ENCODE data around the gene ARID1B. TPM values are rescaled to one million over a fixed set of nuclear protein-coding genes. Genes with fewer than 3 reads are reported as not detected.

ARID1B gene
- total and polyA plus RNA-seq, 10 of the 15 experiments (the other 5 are each of a cell fraction or from before 2014, with no cell fraction given), result 24.7 to 133 (median 54.6) TPM

GRCh38 chr6:157117431-157118095 lies 340.4 kb downstream of the ARID1B start:
- CTCF ChIA-PET, result interaction anchor here (0.6 to 1.6 kb wide), 4 partner anchors 12 to 1542 kb away, joined by 3 to 4 read pairs (median 4); no protein-coding TSS in a partner anchor
- BruUV-seq (replicated peaks), result no TSS peak
- intact Hi-C loops (cut with micrococcal nuclease; ENCODE audit: unreplicated experiment), result no loop called here
- SMC1A ChIA-PET (ENCODE audit: uncharacterized antibody, unreplicated experiment), result interaction anchor here (1.0 to 1.7 kb wide), 3 partner anchors 11 to 83 kb away, joined by 3 to 8 read pairs (median 3); no protein-coding TSS in a partner anchor
- Histone ChIP-seq H3K27ac (ENCODE audit: control insufficient read depth, insufficient read depth) (no peak overlapping the region), H4K20me1 (ENCODE audit: control insufficient read depth, insufficient read depth) (no peaks in the 10 kb centered on the region; the same call in 1 of the 2 replicates), H3K36me3 (ENCODE audit: control insufficient read depth in 2 of 2, insufficient read depth in 2 of 2, low read length in 1 of 2) (peaks cover 5 to 24% of the 10 kb centered on the region in 2 experiments), H3K9me3 (replicated peaks; ENCODE audit: control insufficient read depth, insufficient read depth, low read length) (no peaks in the 10 kb centered on the region), H3K27me3 (replicated peaks in 1 of 2; ENCODE audit: control insufficient read depth in 2 of 2, insufficient read depth in 2 of 2, low read length in 1 of 2) (no peaks in the 10 kb centered on the region), H2AFZ (ENCODE audit: control insufficient read depth, low read depth, low read length) (no peak overlapping the region), H3K9ac (ENCODE audit: control insufficient read depth, insufficient read depth, low read length) (no peak overlapping the region), H3K4me2 (ENCODE audit: control insufficient read depth, insufficient read depth) (no peak overlapping the region), H3K4me3 (no peak overlapping the region), H3K4me1 (ENCODE audit: control insufficient read depth, insufficient read depth, low read length) (no peaks in the 10 kb centered on the region), H3K79me2 (ENCODE audit: control insufficient read depth, insufficient read depth, low read length) (no peaks in the 10 kb centered on the region; the same call in 1 of the 2 replicates)
- FAIRE-seq (no peak), DNase-seq (ENCODE audit: low read depth, low spot score) (no peak), ATAC-seq (no peak)
- POLR2A ChIA-PET, result no interaction called here
- RAD21 ChIA-PET (ENCODE audit: unreplicated experiment), result interaction anchor here (0.5 kb wide), 1 partner anchor 80 kb away, joined by 3 read pairs; no protein-coding TSS in a partner anchor
- WGBS (ENCODE audit: insufficient coverage, insufficient replicate concordance, low lambda C conversion rate, missing lambda C conversion rate), result 98% methylated on average over 6 of the region's 6 CpGs
- in situ Hi-C loops (cut with MboI), result no loop called here
- TF ChIP-seq SIX5 (IDR thresholded peaks at IDR 0.05; ENCODE audit: low read depth, low read length, severe bottlenecking), result no peak
- no peak for TF ChIP-seq IRF3 (IDR thresholded peaks at IDR 0.05)
- no peak for TF ChIP-seq REST (IDR thresholded peaks at IDR 0.05; ENCODE audit: low read depth, low read length)
- TF ChIP-seq MTA2 (IDR thresholded peaks at IDR 0.05; ENCODE audit: low read depth), result no peak
- no peak for TF ChIP-seq EED (IDR thresholded peaks at IDR 0.05; ENCODE audit: low read depth)
- no peak for TF ChIP-seq MEF2B (IDR thresholded peaks at IDR 0.05; ENCODE audit: partially characterized antibody, poor library complexity, severe bottlenecking)
- TF ChIP-seq ZNF687 (IDR thresholded peaks at IDR 0.05), result no peak
- TF ChIP-seq SMC3 (IDR thresholded peaks at IDR 0.05; ENCODE audit: borderline replicate concordance, low read length), result no peak
- no peak for TF ChIP-seq KDM1A (IDR thresholded peaks at IDR 0.05; ENCODE audit: borderline replicate concordance)
- no peak for TF ChIP-seq POLR2AphosphoS5 (IDR thresholded peaks at IDR 0.05; ENCODE audit: low read length)
- no peak for TF ChIP-seq SMARCA5 (IDR thresholded peaks at IDR 0.05)
- TF ChIP-seq ZZZ3 (IDR thresholded peaks at IDR 0.05; ENCODE audit: control insufficient read depth, insufficient read length, low read depth), result no peak
- no peak for TF ChIP-seq CHD1 (IDR thresholded peaks at IDR 0.05; ENCODE audit: low read depth, low read length)
- TF ChIP-seq HSF1 (IDR thresholded peaks at IDR 0.05; ENCODE audit: low read depth, low read length), result no peak

Measured in GM12878 (cell line).